Stimulated activated effector memory CD8-positive, alpha-beta T cell treated with anti-CD3 and anti-CD28 coated beads, Interleukin-12 subunit alpha, Interleukin-12 subunit beta, amount 100 ng/mL, for 72 hours (primary cell): ENCODE data around the gene ADGRA1.
"Not testable (repeated sequence)": the region's sequence is repeated elsewhere in the genome, so short reads cannot be mapped to it uniquely, and the experiment has no call there.

Experiments used
- ATAC-seq: fragments of 150-1000 bp; cut with Tn5 transposase; 2 replicates; pipeline ENCODE4 v1.10.0; 2021
- DNase-seq, 2 donors: peaks; one replicate each; pipeline ENCODE4 v3.0.0; 2021 to 2022; ENCODE audit warnings: low spot score in 2 of 2
- H3K27ac Mint-ChIP-seq: one replicate; pipeline ENCODE4 v1.8.0; 2022; ENCODE audit warnings: mild to moderate bottlenecking, mixed read lengths
- H3K36me3 Mint-ChIP-seq: one replicate; pipeline ENCODE4 v1.8.0; 2022; ENCODE audit warnings: mild to moderate bottlenecking, mixed read lengths
- H3K4me1 Mint-ChIP-seq: one replicate; pipeline ENCODE4 v1.8.0; 2022; ENCODE audit warnings: mixed read lengths
- H3K4me3 Mint-ChIP-seq: one replicate; pipeline ENCODE4 v1.8.0; 2022; ENCODE audit warnings: mild to moderate bottlenecking, mixed read lengths
- H3K9me3 Mint-ChIP-seq: one replicate; pipeline ENCODE4 v1.8.0; 2022; ENCODE audit warnings: mixed read lengths

The ADGRA1 gene

DNA sequence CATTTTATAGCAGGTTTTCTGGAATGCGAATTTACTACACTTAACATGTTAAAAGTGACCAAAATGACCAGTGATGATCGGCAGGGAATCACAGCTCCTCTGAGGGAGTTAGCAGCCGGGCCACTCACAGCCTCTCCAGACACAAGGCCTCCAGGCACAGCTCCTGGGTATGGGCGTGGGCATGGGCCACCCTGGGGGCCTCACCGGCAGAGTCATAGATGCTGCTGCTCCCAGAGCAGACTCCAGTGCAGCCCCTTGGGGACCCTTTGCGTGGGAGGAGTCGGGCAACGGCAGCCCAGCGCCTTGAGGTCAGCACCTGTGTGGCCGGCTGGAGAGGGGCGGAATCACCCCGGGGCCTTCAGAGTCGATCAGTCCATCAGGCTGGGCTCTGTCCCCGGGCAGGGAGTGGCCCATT is 80.9 kb downstream of the ADGRA1 start:
- DNase-seq, result no peak
- ATAC-seq, result no peak
- H3K4me1 Mint-ChIP-seq, result no peaks in the 10 kb centered on the region
- H3K27ac Mint-ChIP-seq, result no peak overlapping the region
- no peak overlapping the region for H3K4me3 Mint-ChIP-seq
- no peaks in the 10 kb centered on the region for H3K36me3 Mint-ChIP-seq
- no peaks in the 10 kb centered on the region for H3K9me3 Mint-ChIP-seq

GRCh38 chr10:133169173-133169947 is 81.6 kb downstream of the ADGRA1 start:
- H3K9me3 Mint-ChIP-seq, result no peaks in the 10 kb centered on the region
- ATAC-seq (no peak), DNase-seq (no peak)
- no peak overlapping the region for H3K4me3 Mint-ChIP-seq
- H3K27ac Mint-ChIP-seq, result no peak overlapping the region
- H3K4me1 Mint-ChIP-seq, result no peaks in the 10 kb centered on the region
- no peaks in the 10 kb centered on the region for H3K36me3 Mint-ChIP-seq

DNA sequence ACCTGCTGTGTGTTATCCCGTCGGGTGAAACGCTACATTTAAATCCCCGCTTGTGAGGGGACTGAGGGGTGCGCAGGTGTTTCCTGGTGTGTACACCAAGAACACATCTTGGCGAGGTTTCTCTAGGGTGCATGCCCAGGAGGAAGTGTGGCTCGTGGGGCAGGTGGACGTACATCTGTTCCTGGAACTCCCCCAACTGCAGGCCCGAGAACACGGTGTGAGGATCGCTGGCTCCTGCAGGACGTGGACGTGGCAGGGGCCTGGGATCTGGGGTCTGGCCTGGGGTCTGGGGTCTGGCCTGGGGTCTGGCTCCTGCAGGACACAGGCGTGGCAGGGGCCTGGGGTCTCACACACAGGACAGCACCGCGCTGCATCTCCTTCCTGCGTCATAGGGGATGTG is 82.4 kb downstream of the ADGRA1 start:
- Mint-ChIP-seq H3K4me1 (no peaks in the 10 kb centered on the region), H3K36me3 (no peaks in the 10 kb centered on the region), H3K27ac (no peak overlapping the region), H3K4me3 (no peak overlapping the region), H3K9me3 (no peaks in the 10 kb centered on the region)
- no peak for ATAC-seq
- DNase-seq, result no peak

GRCh38 chr10:133173860-133174640 is 86.3 kb downstream of the ADGRA1 start:
- ATAC-seq (no peak), DNase-seq (no peak)
- no peaks in the 10 kb centered on the region for H3K36me3 Mint-ChIP-seq
- H3K4me1 Mint-ChIP-seq, result peaks cover 14% of the 10 kb centered on the region
- no peak overlapping the region for H3K4me3 Mint-ChIP-seq
- peaks cover 10% of the 10 kb centered on the region for H3K9me3 Mint-ChIP-seq
- H3K27ac Mint-ChIP-seq, result no peak overlapping the region

GRCh38 chr10:133174689-133175263 is 87.1 kb downstream of the ADGRA1 start:
- Mint-ChIP-seq H3K9me3 (peaks cover 10% of the 10 kb centered on the region), H3K27ac (no peak overlapping the region), H3K36me3 (no peaks in the 10 kb centered on the region), H3K4me3 (no peak overlapping the region), H3K4me1 (peaks cover 14% of the 10 kb centered on the region)
- no peak for ATAC-seq
- no peak for DNase-seq

DNA sequence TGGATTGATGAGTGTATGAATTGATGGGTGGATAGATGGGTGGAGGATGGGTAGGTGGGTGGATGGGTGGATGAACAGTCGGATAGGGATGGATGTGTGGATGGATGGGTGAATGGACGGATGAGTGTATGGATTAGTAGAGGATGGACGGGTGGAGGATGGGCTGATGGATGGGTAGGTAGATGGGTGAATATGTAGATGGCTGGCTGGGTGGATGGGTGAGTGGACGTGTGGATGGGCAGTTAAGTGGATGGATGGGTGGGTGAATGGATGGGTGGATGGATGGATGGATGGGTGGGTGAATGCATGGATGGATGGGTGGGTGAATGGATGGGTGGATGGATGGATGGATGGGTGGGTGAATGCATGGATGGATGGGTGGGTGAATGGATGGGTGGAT is 87.9 kb downstream of the ADGRA1 start:
- H3K27ac Mint-ChIP-seq, ATAC-seq, DNase-seq, H3K9me3 Mint-ChIP-seq, H3K36me3 Mint-ChIP-seq, H3K4me3 Mint-ChIP-seq: not testable (repeated sequence)
- peaks cover 14% of the 10 kb centered on the region for H3K4me1 Mint-ChIP-seq

DNA sequence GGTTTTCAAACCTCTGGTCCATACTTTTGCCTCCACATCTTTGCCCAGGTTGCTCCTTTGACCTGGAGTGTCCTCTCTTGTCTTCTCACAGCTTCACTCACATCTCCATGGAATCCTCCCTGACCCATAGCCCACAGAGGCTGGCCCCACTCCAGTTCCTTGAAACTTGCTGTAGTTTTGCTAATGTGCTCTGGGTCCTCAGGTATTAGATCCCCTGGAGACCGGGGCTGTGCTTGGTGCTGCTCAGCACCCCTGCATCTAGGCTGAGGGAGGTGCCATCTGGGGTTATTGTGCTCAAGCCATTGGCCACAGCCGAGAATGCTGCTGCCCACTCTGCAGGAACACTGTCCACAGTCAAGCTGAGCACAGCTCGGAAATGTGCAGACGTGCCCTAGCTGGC is 88.8 kb downstream of the ADGRA1 start:
- H3K4me3 Mint-ChIP-seq, result no peak overlapping the region
- H3K9me3 Mint-ChIP-seq, result peaks cover 10% of the 10 kb centered on the region
- no peaks in the 10 kb centered on the region for H3K36me3 Mint-ChIP-seq
- H3K4me1 Mint-ChIP-seq, result peaks cover 14% of the 10 kb centered on the region
- DNase-seq (no peak), ATAC-seq (no peak)
- no peak overlapping the region for H3K27ac Mint-ChIP-seq

- Mint-ChIP-seq H3K36me3 (no peaks in the 10 kb centered on the region), H3K4me1 (peaks cover 14% of the 10 kb centered on the region), H3K27ac (no peak overlapping the region), H3K4me3 (no peak overlapping the region), H3K9me3 (peaks cover 10% of the 10 kb centered on the region)
- DNase-seq, result no peak
- no peak for ATAC-seq
Measured at GRCh38 chr10:133177380-133178157, 89.8 kb downstream of the ADGRA1 start.

GRCh38 chr10:133178357-133179127 is 90.8 kb downstream of the ADGRA1 start:
- Mint-ChIP-seq H3K9me3 (peaks cover 10% of the 10 kb centered on the region), H3K4me1 (peaks cover 14% of the 10 kb centered on the region), H3K36me3 (no peaks in the 10 kb centered on the region), H3K4me3 (no peak overlapping the region), H3K27ac (no peak overlapping the region)
- DNase-seq (no peak), ATAC-seq (no peak)

DNA sequence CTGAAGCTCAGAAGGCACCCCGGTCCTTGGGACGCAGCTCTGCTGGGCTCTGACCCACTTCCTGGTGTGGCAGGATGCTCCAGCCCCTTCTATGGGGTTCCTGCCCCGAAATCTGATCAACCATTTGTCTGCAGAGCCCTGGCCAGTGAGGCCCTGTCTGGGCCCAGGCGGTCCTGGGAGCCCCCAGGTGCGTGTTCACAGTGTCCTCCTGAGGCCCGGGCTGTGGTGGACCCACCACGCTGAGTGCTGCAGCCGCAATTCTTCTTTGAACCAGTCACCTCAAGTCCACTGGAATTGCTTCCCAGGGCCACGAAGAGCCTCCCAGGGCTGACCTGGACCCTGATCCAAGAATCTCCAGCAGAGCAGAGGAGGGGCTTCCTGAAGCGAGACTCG is 91.4 kb downstream of the ADGRA1 start:
- no peak for ATAC-seq
- Mint-ChIP-seq H3K4me1 (peaks cover 14% of the 10 kb centered on the region), H3K27ac (no peak overlapping the region), H3K4me3 (no peak overlapping the region), H3K9me3 (peaks cover 10% of the 10 kb centered on the region), H3K36me3 (no peaks in the 10 kb centered on the region)
- no peak for DNase-seq

GRCh38 chr10:133179651-133180050 is 91.9 kb downstream of the ADGRA1 start:
- ATAC-seq, result no peak
- peaks cover 10% of the 10 kb centered on the region for H3K9me3 Mint-ChIP-seq

GRCh38 chr10:133180192-133180964 is 92.7 kb downstream of the ADGRA1 start:
- DNase-seq (no peak), ATAC-seq (no peak)
- peaks cover 8% of the 10 kb centered on the region for H3K9me3 Mint-ChIP-seq
- H3K27ac Mint-ChIP-seq, result no peak overlapping the region
- H3K4me3 Mint-ChIP-seq, result no peak overlapping the region
- no peaks in the 10 kb centered on the region for H3K36me3 Mint-ChIP-seq
- peaks cover 14% of the 10 kb centered on the region for H3K4me1 Mint-ChIP-seq

More at GRCh38 chr10:133179651-133180050, 91.9 kb downstream of the ADGRA1 start:
- H3K27ac Mint-ChIP-seq, result no peak overlapping the region
- peaks cover 14% of the 10 kb centered on the region for H3K4me1 Mint-ChIP-seq
- H3K36me3 Mint-ChIP-seq, result no peaks in the 10 kb centered on the region
- no peak for DNase-seq
- H3K4me3 Mint-ChIP-seq, result no peak overlapping the region

DNA sequence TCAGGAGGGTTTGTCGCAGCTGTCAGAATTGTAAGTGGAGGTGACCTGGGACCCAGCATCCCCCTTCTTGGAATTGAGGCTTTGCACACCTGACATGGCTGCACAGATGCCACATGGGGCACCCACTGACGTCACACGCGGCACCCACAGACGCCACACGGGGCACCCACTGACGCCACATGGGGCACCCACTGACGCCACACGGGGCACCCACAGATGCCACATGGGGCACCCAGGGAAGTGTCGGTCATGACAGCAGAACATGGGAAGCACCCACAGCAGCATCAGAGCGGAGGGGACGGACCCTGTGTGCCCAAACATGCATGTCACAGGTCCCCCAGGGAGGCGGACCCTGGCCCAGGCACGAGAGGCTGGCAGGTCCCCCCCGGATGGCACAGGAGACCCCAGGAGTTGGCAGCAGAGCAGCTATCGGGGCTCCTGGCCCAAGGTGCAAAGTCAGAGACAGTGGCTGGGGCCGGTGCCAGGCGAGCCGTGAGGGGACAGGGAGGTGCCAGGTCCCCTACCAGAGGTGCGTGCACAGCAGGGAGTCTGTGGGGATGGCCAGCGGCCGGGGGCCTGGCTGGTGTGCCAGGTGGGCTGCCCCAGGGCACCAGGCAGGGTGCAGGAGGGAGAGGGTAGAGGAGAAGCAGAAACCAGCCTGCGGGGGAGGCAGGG is 93.4 kb downstream of the ADGRA1 start:
- DNase-seq (no peak), ATAC-seq (no peak)
- Mint-ChIP-seq H3K9me3 (peaks cover 6% of the 10 kb centered on the region), H3K27ac (no peak overlapping the region), H3K4me3 (no peak overlapping the region), H3K4me1 (peaks cover 11% of the 10 kb centered on the region), H3K36me3 (no peaks in the 10 kb centered on the region)
